MM.1S (cell line): ENCODE results near the gene EXOSC7.

Experiments used
- EZH2 ChIP-seq: fragments of 300-600 bp; sonication (generic); optimal IDR thresholded peaks from 2 replicates; pipeline ENCODE3; 2017; ENCODE audit warnings: low read depth, mild to moderate bottlenecking, antibody characterized with exemption, low read length, mixed read lengths
- EZH2phosphoT487 ChIP-seq: fragments of 300-600 bp; sonication (generic); IDR thresholded peaks from 2 replicates; pipeline ENCODE4 v1.6.1; 2018; ENCODE audit warnings: antibody characterized with exemption, low read length
- TF ChIP-seq, protein P1 (sequence below): fragments of 300-600 bp; sonication (generic); IDR thresholded peaks from 2 replicates; pipeline ENCODE4 v1.5.1; 2016; ENCODE audit warnings: antibody characterized with exemption, low read length, mixed read lengths

DNA sequence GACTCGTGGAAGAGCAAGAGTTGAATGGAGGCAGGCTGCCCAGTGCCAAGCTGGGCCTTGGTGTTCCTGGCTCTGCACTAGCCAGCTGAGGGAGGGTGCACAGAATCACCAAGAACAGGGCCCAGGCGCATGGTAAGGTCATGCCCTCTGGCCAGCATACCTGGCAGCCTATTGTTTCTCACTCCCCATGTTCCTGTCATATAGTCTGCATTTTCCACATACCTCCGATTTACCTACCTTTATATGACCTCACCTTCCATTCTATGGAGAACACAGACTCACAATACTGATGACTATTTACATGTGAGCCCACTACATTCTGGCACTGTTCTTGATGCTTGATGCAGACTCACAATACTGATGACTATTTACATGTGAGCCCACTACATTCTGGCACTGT, 55.5 kb downstream of the EXOSC7 start:
- TF ChIP-seq, protein P1, sequence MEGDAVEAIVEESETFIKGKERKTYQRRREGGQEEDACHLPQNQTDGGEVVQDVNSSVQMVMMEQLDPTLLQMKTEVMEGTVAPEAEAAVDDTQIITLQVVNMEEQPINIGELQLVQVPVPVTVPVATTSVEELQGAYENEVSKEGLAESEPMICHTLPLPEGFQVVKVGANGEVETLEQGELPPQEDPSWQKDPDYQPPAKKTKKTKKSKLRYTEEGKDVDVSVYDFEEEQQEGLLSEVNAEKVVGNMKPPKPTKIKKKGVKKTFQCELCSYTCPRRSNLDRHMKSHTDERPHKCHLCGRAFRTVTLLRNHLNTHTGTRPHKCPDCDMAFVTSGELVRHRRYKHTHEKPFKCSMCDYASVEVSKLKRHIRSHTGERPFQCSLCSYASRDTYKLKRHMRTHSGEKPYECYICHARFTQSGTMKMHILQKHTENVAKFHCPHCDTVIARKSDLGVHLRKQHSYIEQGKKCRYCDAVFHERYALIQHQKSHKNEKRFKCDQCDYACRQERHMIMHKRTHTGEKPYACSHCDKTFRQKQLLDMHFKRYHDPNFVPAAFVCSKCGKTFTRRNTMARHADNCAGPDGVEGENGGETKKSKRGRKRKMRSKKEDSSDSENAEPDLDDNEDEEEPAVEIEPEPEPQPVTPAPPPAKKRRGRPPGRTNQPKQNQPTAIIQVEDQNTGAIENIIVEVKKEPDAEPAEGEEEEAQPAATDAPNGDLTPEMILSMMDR = no peak
- TF ChIP-seq EZH2 (no peak), EZH2phosphoT487 (no peak)
